ENCODE results near the gene RASSF6.
"Not testable (repeated sequence)": the region's sequence is repeated elsewhere in the genome, so short reads cannot be mapped to it uniquely, and the experiment has no call there.

Gene RASSF6

GRCh38 chr4:73620115-73620792, at the start of gene RASSF6:
Gene RASSF6, minus strand, starts transcription at chr4:73620436. Its CDS starts 8,641 bp downstream, at chr4:73611795.
- no peak for DNase-seq (ENCODE audit: low read depth)

DNA sequence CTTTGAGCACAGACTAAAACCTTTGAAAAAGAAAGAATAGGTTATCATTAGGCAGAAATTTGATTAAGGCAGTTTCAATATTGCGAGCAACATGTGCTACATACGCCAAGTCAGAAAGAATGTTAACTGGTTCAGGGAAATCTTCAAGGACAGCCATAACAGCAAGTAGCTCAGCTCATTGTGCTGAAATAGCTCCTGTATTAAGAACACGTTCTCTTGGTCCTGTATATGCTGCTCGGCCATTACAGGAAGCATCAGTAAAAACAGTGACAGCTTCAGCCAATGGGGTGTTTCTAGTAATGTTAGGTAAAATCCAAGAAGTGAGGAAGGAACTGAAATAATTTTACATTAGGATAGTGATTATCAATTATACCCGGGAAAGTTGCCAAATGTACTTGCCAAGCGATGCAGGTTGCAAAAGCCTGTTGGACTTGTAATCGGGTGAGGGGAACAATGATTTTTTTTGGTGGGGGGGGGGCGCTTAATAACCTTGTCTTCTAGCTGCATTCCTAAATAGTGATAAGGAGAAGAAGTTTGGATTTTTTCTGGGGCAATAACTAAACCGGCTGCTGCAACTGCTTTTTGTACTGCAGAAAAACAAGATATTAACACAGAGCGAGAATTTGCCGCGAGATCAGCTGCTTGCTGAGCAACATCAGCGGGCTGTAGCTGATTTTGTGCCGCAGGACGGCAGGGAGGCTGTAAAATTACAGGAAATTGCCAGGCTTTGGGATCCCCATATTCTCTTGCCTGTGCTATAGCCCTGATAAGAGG, 49.4 kb upstream of the RASSF6 start:
- no peak for DNase-seq (ENCODE audit: low read depth)

- no peak for DNase-seq (ENCODE audit: low read depth)
Measured at GRCh38 chr4:73668782-73669201, 48.6 kb upstream of the RASSF6 start.

- DNase-seq (ENCODE audit: low read depth), result not testable (repeated sequence)
Measured at GRCh38 chr4:73665924-73666323, 45.7 kb upstream of the RASSF6 start.

GRCh38 chr4:73664470-73664869, 44.2 kb upstream of the RASSF6 start:
- no peak for DNase-seq (ENCODE audit: low read depth)

DNA sequence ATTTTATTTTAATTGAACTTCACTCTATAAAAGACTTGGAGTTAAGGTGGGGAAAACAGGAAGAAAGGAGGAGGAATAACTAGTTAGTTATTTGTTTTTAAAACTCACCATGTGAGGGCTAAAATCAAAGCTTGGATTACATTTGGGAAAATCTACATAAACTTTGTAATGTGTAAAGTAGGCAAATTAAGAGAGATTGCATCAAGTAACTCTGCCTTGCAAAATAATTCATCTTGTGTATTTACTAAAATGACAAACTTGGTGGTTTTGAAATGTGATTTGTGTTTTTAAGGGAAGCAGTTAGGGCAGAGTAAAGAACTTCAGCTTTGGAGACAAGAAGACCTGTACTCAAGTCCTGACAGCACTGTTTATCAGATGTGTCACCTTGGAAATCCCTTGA, 43.3 kb upstream of the RASSF6 start:
- DNase-seq (ENCODE audit: low read depth), result no peak

- DNase-seq (ENCODE audit: low read depth), result no peak
Measured at GRCh38 chr4:73662709-73663546, 42.7 kb upstream of the RASSF6 start.

DNA sequence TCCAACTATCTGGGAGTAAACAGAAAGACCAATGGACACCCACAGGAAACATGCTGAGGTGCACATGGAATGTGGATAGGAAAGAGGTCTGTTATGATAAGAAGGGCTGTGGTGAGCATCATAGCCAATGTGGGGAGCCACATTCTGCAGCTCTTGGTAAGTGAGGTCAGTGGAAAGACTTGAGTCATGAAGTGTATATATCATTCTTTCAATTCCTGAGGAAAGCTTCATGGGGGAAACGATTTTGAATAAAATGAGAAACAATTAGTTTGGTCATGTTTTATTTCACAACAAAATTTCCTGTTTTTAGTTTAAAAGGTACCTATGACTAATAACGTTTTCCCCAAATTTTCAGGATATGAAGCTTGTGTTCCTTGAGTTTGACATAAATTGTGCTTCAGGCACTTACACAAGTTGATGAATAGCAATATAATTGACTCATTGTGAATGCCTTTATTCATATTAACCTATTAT, 41.4 kb upstream of the RASSF6 start:
- no peak for DNase-seq (ENCODE audit: low read depth)

GRCh38 chr4:73660808-73661207, 40.6 kb upstream of the RASSF6 start:
- no peak for DNase-seq (ENCODE audit: low read depth)

DNA sequence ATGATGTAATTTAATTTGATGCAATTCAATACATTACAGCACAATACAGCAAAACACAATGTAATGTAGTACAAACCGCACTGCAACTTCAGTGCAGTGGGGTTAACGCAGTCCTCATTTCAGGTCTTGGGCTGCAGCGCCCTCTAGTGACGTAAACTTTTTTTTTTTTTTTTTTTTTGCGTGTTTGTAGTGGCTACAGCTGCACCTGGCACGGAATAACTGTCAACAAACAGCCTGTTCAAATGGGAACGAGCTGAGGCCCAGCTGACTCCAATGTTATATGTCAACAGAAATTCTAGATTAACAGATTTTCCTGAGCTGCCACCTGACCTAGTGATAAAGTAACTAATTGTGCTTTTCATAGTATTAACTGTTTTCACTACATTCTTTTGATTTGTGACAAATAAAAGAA, 33.5 kb upstream of the RASSF6 start:
- no peak for DNase-seq (ENCODE audit: low read depth)

DNA sequence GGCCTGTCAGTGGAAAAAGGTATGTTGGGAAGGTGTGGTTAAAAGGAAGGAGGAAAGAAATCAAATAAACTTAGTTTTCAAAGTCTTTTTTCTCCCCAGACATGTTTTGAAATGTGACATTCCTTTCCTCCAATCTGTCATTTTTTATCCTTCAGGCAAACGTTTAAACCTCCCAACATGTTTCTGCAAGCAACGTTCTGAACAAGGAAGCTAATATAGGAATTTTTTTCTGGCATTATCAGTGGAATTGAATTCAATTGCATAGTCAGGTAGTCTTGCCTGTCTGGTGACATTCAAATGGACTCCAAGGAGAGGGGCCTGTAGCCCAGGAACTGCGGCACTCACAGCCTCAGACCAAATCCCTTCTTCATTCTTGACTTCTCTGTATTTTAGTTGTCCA, 30.0 kb upstream of the RASSF6 start:
- DNase-seq (ENCODE audit: low read depth), result no peak

GRCh38 chr4:73648478-73648877, 28.2 kb upstream of the RASSF6 start:
- no peak for DNase-seq (ENCODE audit: low read depth)

DNA sequence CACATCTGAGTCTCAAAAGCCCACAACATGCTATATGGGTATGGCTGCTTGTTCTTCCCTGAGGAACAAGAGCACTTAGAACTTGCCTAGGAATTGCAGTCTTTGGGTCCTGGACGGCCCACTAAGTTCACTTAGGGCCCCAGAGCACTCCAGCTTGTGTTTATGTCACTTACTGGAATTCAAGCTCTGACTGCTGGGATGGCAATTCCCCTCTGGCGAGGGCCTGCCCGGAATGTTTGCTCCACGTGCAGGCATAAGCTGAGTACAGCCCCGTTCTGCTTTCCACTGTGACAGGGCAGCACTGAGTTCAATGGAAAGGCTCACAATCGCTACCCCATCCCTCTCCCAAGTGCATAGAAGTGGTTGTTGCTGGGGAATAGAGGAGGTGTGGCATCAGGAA, 25.9 kb upstream of the RASSF6 start:
- no peak for DNase-seq (ENCODE audit: low read depth)

DNA sequence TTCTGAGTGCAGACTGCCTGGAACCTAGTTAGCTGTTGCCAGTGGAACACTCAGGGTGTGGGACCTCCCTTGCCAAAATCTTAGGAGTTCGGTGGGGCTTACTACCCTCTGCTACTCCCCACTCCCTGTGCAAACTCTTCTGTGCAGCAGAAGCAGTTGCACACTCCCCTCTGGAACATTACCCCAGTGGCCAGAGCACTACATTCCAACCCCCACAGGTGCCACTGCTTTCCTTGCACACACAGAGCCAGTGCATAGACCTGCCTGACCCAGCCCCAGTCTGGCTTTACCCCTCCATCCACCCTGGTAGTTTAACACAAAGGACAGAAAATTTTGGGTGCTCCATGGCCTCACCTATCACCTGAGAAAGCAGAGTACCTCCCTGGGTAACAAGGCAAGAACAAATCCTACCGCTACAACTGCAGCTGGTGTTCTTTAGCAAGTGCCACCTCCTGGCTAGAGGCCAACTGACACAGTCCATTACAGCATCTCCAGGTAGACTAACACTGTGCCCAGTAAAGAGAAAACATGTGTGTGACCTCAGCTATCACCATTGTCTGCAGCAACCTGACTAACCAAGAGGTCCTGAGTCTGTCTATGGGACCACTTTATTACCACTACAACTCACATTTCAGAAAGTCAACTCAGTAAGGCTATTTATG, 11.5 kb upstream of the RASSF6 start:
- DNase-seq (ENCODE audit: low read depth), result no peak

DNA sequence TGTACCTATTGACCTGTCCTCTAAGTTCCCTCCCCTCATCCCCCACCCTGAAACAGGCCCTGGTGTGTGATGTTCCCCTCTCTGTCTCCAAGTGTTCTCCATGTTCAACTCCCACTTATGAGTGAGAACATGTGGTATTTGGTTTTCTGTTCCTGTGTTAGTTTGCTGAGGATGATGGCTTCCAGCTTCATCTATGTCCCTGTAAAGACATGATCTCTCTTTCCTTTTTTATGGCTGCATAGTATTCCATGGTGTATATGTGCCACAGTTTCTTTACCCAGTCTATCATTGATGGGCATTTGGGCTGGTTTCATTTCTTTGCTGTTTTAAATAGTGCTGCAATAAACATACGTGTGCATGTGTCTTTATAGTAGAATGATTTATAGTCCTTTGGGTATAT, 8.6 kb upstream of the RASSF6 start:
- not testable (repeated sequence) for DNase-seq (ENCODE audit: low read depth)

DNA sequence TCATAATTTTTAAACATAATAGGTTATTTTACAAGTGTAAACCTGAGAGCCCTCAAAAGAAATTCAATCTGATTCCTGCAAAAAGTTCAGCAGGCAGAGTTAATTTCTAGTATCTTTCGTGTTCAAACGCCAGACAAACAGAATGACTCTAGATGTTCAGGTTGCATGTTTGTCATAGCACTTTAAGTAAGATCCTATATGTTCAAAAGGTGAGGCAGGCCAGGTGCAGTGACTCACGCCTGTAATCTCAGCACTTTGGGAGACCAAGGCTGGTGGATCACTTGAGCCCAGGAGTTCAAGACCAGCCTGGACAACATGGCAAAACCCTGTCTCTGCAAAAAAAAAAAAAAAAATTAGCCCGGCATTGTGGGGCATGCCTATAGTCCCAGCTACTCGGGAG, 1.1 kb upstream of the RASSF6 start:
- no peak for DNase-seq (ENCODE audit: low read depth)

- DNase-seq (ENCODE audit: low read depth), result no peak
Measured at GRCh38 chr4:73619346-73619745, 890 bp downstream of the RASSF6 start.

- DNase-seq (ENCODE audit: low read depth), result no peak
Measured at GRCh38 chr4:73617256-73617655, 3.0 kb downstream of the RASSF6 start.

- no peak for DNase-seq (ENCODE audit: low read depth)
Measured at GRCh38 chr4:73615613-73616012, 4.6 kb downstream of the RASSF6 start.

DNA sequence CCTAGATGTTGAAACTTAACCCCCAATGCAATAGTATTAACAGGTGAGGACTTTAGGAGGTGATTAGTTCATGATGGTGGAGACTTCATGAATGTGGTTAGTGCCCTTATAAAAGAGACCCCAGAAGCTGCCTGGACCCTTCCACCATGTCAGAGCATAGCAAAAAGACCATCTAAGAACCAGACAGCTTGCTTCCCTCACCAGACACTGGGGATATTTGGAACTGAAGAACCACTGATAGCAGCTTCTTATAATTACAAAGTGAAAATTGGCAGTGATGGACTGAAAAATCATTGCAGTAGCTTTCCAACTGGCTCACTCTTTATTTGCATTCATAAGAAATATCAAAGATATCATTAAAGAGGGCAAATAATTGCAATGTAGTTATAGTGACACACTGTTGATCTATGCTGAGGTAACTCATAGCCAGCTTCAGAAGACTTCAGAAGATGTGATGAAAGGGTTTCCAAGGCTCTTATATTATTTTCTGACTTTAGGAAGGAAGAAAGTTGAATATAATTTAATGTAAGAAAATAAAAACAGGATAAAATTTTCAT, 5.8 kb downstream of the RASSF6 start:
- no peak for DNase-seq (ENCODE audit: low read depth)

DNA sequence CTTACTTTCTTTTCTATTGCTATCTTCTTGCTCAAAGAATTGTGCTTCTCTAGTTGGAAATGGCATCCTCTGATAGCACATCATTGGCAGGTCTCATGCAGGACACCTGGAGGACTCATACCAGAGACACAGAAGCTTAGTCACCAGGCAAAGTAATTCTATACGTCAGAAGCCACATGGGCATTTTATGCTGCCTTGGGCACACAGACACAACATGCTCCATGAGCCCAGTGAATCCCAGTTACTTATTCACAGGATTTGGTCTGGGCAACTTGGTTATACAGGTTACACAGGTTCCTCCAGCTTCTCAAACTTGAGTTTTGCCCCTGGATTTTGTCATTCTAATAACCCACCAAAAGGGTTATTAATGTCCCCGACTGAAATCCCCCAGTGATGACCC, 7.1 kb downstream of the RASSF6 start:
- DNase-seq (ENCODE audit: low read depth), result no peak

GRCh38 chr4:73612032-73612431, 8.2 kb downstream of the RASSF6 start:
- no peak for DNase-seq (ENCODE audit: low read depth)

Data from stimulated activated CD8-positive, alpha-beta memory T cell treated with anti-CD3 and anti-CD28 coated beads, Interleukin-4, amount 100 ng/mL, for 24 hours (primary cell).